Colonic mucosa (tissue), 4 donors: ENCODE results near the gene COMMD8. TPM values are rescaled to one million over a fixed set of nuclear protein-coding genes. Genes with fewer than 3 reads are reported as not detected.

ENCODE experiments used
- DNase-seq: peaks from one replicate; pipeline ENCODE4 v3.0.0-alpha.2; 2020
- H3K27ac ChIP-seq: fragments of 200-600 bp; one replicate; pipeline ENCODE4 v1.8.0; 2021
- H3K27me3 ChIP-seq: fragments of 200-600 bp; one replicate; pipeline ENCODE4 v1.8.0; 2021
- H3K36me3 ChIP-seq: fragments of 200-600 bp; one replicate; pipeline ENCODE4 v1.8.0; 2021
- H3K4me1 ChIP-seq: fragments of 200-600 bp; one replicate; pipeline ENCODE4 v1.8.0; 2021; ENCODE audit warnings: mild to moderate bottlenecking
- H3K4me3 ChIP-seq: fragments of 200-600 bp; one replicate; pipeline ENCODE4 v1.8.0; 2021
- H3K9ac ChIP-seq, 2 donors: one replicate each; pipeline ENCODE4 v1.7.0; 2013; ENCODE audit warnings: control low read depth in 2 of 2, low read depth in 2 of 2, low read length in 2 of 2
- H3K9me3 ChIP-seq: fragments of 200-600 bp; one replicate; pipeline ENCODE4 v1.8.0; 2021
- intact Hi-C: fragments of 100-400 bp; cut with DNase I; formaldehyde crosslinking; loops from one replicate; pipeline ENCODE4 v1.14.1; 2022
- total RNA-seq, 2 donors: library from RNA; stranded (reverse); fragmentation: NEBNext Ultra II Directional in 1 of 2; extraction: Animal tissue kit (Norgen Biotek cat#: 25700) in 1 of 2; gene quantifications; one replicate each; pipeline ENCODE4 v1.2.1, GENCODE V29; 2021
- TF ChIP-seq, protein P1 (sequence below): fragments of 200-600 bp; IDR thresholded peaks from one replicate; pipeline ENCODE4 v1.8.0; 2022; ENCODE audit warnings: antibody characterized with exemption, mild to moderate bottlenecking
- donor health status: healthy.
- donor health status: DM: no; HTN: no; CAD: no.
- donor health status: DM: no; HTN: no; CAD: no.

The COMMD8 gene
- total RNA-seq, 2 donors from 2014 or later, result 18.6 to 21.8 TPM

GRCh38 chr4:47442980-47443379 lies 20.5 kb downstream of the COMMD8 start:
- intact Hi-C loops, result no loop called here
- Histone ChIP-seq H3K27ac (no peak overlapping the region), H3K27me3 (no peaks in the 10 kb centered on the region), H3K4me3 (no peak overlapping the region), H3K4me1 (no peaks in the 10 kb centered on the region), H3K9ac (no peak overlapping the region), H3K36me3 (no peaks in the 10 kb centered on the region), H3K9me3 (no peaks in the 10 kb centered on the region)
- DNase-seq, result no peak
- TF ChIP-seq, protein P1, sequence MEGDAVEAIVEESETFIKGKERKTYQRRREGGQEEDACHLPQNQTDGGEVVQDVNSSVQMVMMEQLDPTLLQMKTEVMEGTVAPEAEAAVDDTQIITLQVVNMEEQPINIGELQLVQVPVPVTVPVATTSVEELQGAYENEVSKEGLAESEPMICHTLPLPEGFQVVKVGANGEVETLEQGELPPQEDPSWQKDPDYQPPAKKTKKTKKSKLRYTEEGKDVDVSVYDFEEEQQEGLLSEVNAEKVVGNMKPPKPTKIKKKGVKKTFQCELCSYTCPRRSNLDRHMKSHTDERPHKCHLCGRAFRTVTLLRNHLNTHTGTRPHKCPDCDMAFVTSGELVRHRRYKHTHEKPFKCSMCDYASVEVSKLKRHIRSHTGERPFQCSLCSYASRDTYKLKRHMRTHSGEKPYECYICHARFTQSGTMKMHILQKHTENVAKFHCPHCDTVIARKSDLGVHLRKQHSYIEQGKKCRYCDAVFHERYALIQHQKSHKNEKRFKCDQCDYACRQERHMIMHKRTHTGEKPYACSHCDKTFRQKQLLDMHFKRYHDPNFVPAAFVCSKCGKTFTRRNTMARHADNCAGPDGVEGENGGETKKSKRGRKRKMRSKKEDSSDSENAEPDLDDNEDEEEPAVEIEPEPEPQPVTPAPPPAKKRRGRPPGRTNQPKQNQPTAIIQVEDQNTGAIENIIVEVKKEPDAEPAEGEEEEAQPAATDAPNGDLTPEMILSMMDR, result no peak

DNA sequence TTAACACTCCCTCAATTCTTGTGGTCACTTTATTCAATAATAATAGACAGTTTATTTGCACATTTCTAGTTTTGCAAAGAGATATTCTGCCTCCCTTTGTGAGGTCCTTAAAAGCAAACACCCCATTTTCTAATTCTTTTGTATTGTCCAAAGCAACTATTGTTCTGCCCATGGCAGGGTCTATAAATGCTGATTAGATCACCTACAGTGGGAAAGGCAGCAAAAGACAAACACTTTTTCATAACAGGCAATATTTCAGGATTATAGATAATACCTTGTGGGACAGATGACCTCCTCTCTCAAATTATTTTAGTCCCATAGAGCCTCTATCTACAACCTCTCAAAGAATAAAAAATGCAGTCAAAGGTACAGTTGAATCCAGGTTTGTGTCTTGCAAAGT lies 28.6 kb downstream of the COMMD8 start:
- no peak overlapping the region for H3K4me3 ChIP-seq
- intact Hi-C loops, result no loop called here
- no peaks in the 10 kb centered on the region for H3K36me3 ChIP-seq
- H3K27ac ChIP-seq, result no peak overlapping the region
- no peaks in the 10 kb centered on the region for H3K27me3 ChIP-seq
- H3K4me1 ChIP-seq, result no peaks in the 10 kb centered on the region
- no peak for DNase-seq
- no peaks in the 10 kb centered on the region for H3K9me3 ChIP-seq
- no peak overlapping the region for H3K9ac ChIP-seq
- TF ChIP-seq, protein P1, result no peak

GRCh38 chr4:47432749-47433148 lies 30.8 kb downstream of the COMMD8 start:
- H3K36me3 ChIP-seq, result no peaks in the 10 kb centered on the region
- H3K27ac ChIP-seq, result no peak overlapping the region
- no peaks in the 10 kb centered on the region for H3K9me3 ChIP-seq
- no peaks in the 10 kb centered on the region for H3K27me3 ChIP-seq
- H3K4me1 ChIP-seq, result no peaks in the 10 kb centered on the region
- TF ChIP-seq, protein P1, result no peak
- no peak for DNase-seq
- H3K4me3 ChIP-seq, result no peak overlapping the region
- intact Hi-C loops, result no loop called here
- no peak overlapping the region for H3K9ac ChIP-seq

GRCh38 chr4:47427935-47428334 lies 35.6 kb downstream of the COMMD8 start:
- intact Hi-C loops, result no loop called here
- TF ChIP-seq, protein P1, result no peak

DNA sequence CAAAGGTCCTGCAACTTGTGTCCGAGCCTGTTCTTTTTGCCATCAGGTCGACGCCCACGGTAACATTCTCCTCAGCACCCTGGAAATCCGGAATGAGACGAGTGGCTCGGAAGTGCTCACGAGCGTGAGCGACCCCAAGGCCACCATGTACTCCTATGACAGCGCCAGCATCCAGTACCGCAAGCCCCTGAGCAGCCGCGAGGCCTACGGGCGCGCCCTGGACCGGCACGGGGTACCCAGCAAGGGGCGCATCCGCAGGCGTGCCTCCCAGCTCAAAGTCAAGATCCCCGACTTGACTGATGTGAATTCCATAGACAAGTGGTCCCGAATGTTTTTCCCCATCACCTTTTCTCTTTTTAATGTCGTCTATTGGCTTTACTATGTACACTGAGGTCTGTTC lies 37.9 kb downstream of the COMMD8 start:
- no peak overlapping the region for H3K9ac ChIP-seq
- no peak overlapping the region for H3K27ac ChIP-seq
- TF ChIP-seq, protein P1, result no peak
- H3K4me3 ChIP-seq, result no peak overlapping the region
- H3K27me3 ChIP-seq, result no peaks in the 10 kb centered on the region
- intact Hi-C loops, result no loop called here
- H3K4me1 ChIP-seq, result no peaks in the 10 kb centered on the region
- H3K9me3 ChIP-seq, result no peaks in the 10 kb centered on the region
- no peak for DNase-seq
- no peaks in the 10 kb centered on the region for H3K36me3 ChIP-seq

More at GRCh38 chr4:47427935-47428334, 35.6 kb downstream of the COMMD8 start:
- no peak overlapping the region for H3K27ac ChIP-seq
- H3K27me3 ChIP-seq, result no peaks in the 10 kb centered on the region
- no peak overlapping the region for H3K4me3 ChIP-seq
- H3K4me1 ChIP-seq, result no peaks in the 10 kb centered on the region
- no peak for DNase-seq
- H3K9me3 ChIP-seq, result no peaks in the 10 kb centered on the region
- H3K9ac ChIP-seq, result no peak overlapping the region
- no peaks in the 10 kb centered on the region for H3K36me3 ChIP-seq

- no peaks in the 10 kb centered on the region for H3K36me3 ChIP-seq
- TF ChIP-seq, protein P1, result no peak
- H3K27me3 ChIP-seq, result no peaks in the 10 kb centered on the region
- H3K9ac ChIP-seq, result no peak overlapping the region
- H3K27ac ChIP-seq, result no peak overlapping the region
- no peak overlapping the region for H3K4me3 ChIP-seq
- intact Hi-C loops, result no loop called here
- H3K4me1 ChIP-seq, result no peaks in the 10 kb centered on the region
- no peaks in the 10 kb centered on the region for H3K9me3 ChIP-seq
- DNase-seq, result no peak
These were observed 44.2 kb downstream of the COMMD8 start for GRCh38 chr4:47419296-47419695.
